K562 (cell line): ENCODE measurements around the gene TMEM252. TPM values are rescaled to one million over a fixed set of nuclear protein-coding genes. Genes with fewer than 3 reads are reported as not detected.

Source experiments
- ATAC-seq: fragments of 200-7000 bp; cut with Tn5 transposase; 3 replicates; pipeline ENCODE4 v1.9.1; 2020; ENCODE audit warnings: moderate library complexity
- BruUV-seq: library from RNA; stranded (reverse); fragments of 400-500 nt; replicated peaks from 2 replicates; lab custom pipeline; 2021; lab: Mats Ljungman, UMichigan
- CTCF ChIA-PET: fragments of 300-600 bp; formaldehyde crosslinking; extraction: SDS; loops from one replicate; lab custom pipeline; 2021; ENCODE audit warnings: low intra/inter-chr PET ratio; lab: Yijun Ruan, JAX
- POLR2A ChIA-PET: fragments of 300-600, 350-650 bp; sonication (Branson Sonifier 250); formaldehyde crosslinking; extraction: SDS; loops from one replicate; lab custom pipeline; 2021; ENCODE audit warnings: antibody characterized with exemption, inconsistent platforms; lab: Yijun Ruan, JAX
- DNase-seq, 4 experiments: peaks; one replicate each; pipeline versions ENCODE4 v3.0.0 to v3.0.0-alpha.2; 2011 to 2018; ENCODE audit warnings: low spot score in 3 of 4, mixed read lengths in 3 of 4; ENCODE audit errors: extremely low read depth in 1 of 4
- FAIRE-seq: peaks from 2 replicates; lab custom pipeline; 2011; peaks lifted over from hg19 to GRCh38; lab: Jason Lieb, UNC
- H2AFZ ChIP-seq: 2 replicates; pipeline ENCODE4 v1.6.0; 2011; ENCODE audit warnings: low read depth, low read length, control low read depth, inconsistent platforms
- H3K27ac ChIP-seq: fragments of 200-600 bp; 3 replicates; pipeline ENCODE4 v1.8.0; 2011; ENCODE audit warnings: low read depth, mild to moderate bottlenecking, control low read depth, inconsistent platforms, low read length, moderate library complexity, mixed read lengths; ENCODE audit errors: extremely low read depth
- H3K27me3 ChIP-seq, 2 experiments: fragments of 300-600 bp in 1 of 2; 2 replicates in 1 of 2; 3 replicates in 1 of 2; pipeline versions ENCODE4 v1.6.0 to v1.8.0; 2011; ENCODE audit warnings: inconsistent platforms in 2 of 2, low read length in 2 of 2, mild to moderate bottlenecking in 1 of 2, mixed read lengths in 1 of 2, moderate library complexity in 1 of 2; ENCODE audit not compliant: control insufficient read depth in 2 of 2, insufficient read depth in 2 of 2
- H3K36me3 ChIP-seq: fragments of 300-600 bp; 3 replicates; pipeline ENCODE4 v1.8.0; 2011; ENCODE audit warnings: mild to moderate bottlenecking, low read length, inconsistent platforms; ENCODE audit not compliant: control insufficient read depth, insufficient read depth
- H3K4me1 ChIP-seq, 2 experiments: fragments of 200-600 bp in 1 of 2; replicated peaks in 1 of 2; 2 replicates in 1 of 2; 3 replicates in 1 of 2; pipeline versions ENCODE4 v1.5.1 to v1.8.0; 2011; ENCODE audit warnings: inconsistent platforms in 2 of 2, low read length in 2 of 2, mild to moderate bottlenecking in 1 of 2, mixed read lengths in 1 of 2, moderate library complexity in 1 of 2; ENCODE audit not compliant: control insufficient read depth in 2 of 2, insufficient read depth in 2 of 2
- H3K4me2 ChIP-seq: 2 replicates; pipeline ENCODE4 v1.6.1; 2011; ENCODE audit warnings: low read length, control low read depth, inconsistent platforms, mixed read lengths; ENCODE audit not compliant: insufficient read depth
- H3K4me3 ChIP-seq: fragments of 200-600 bp; sonication (generic), shearing (Covaris generic); 2 replicates; pipeline ENCODE4 v1.5.1; 2016; ENCODE audit warnings: control low read depth, inconsistent platforms
- H3K79me2 ChIP-seq: fragments of 200-600 bp; 3 replicates; pipeline ENCODE4 v1.8.0; 2011; ENCODE audit warnings: low read length, inconsistent platforms; ENCODE audit not compliant: control insufficient read depth, insufficient read depth
- H3K9ac ChIP-seq, 2 experiments: 2 replicates each; pipeline versions ENCODE4 v1.6.0 to v1.6.1; 2011; ENCODE audit warnings: low read depth in 2 of 2, low read length in 2 of 2, control low read depth in 1 of 2, inconsistent platforms in 1 of 2, mild to moderate bottlenecking in 1 of 2, mixed read lengths in 1 of 2; ENCODE audit not compliant: insufficient read depth in 1 of 2
- H3K9me1 ChIP-seq: one replicate; pipeline ENCODE4 v1.6.0; 2011; ENCODE audit warnings: inconsistent platforms, mild to moderate bottlenecking, low read length, moderate library complexity; ENCODE audit not compliant: control insufficient read depth, insufficient read depth
- H3K9me3 ChIP-seq: replicated peaks from 2 replicates; pipeline ENCODE4 v1.5.1; 2011; ENCODE audit warnings: low read depth, low read length, inconsistent platforms; ENCODE audit not compliant: control insufficient read depth, insufficient read depth
- H4K20me1 ChIP-seq: replicated peaks from 2 replicates; pipeline ENCODE4 v1.6.1; 2011; ENCODE audit warnings: low read length, inconsistent platforms, mixed read lengths; ENCODE audit not compliant: control insufficient read depth, insufficient read depth
- ARID2 ChIP-seq: fragments of 450-650 bp; IDR thresholded peaks from 2 replicates; pipeline ENCODE4 v1.6.1; 2017; ENCODE audit warnings: antibody characterized with exemption, mild to moderate bottlenecking
- ATF4 ChIP-seq: fragments of 450-650 bp; formaldehyde crosslinking; IDR thresholded peaks from 2 replicates; pipeline ENCODE4 v1.4.0; 2022; ENCODE audit warnings: mild to moderate bottlenecking, moderate library complexity
- BCLAF1 ChIP-seq, 2 experiments: fragments of 450-650 bp in 1 of 2; IDR thresholded peaks; 2 replicates each; pipeline ENCODE4 v1.6.1; 2011 to 2017; ENCODE audit warnings: low read depth in 2 of 2, antibody characterized with exemption in 1 of 2, borderline replicate concordance in 1 of 2, low read length in 1 of 2, mild to moderate bottlenecking in 1 of 2, mixed read lengths in 1 of 2; ENCODE audit not compliant: control insufficient read depth in 1 of 2
- CSDE1 ChIP-seq, 2 experiments: fragments of 450-650 bp; IDR thresholded peaks; 2 replicates each; pipeline ENCODE4 v1.6.1; 2016; ENCODE audit warnings: mild to moderate bottlenecking in 1 of 2
- CTBP1 ChIP-seq: fragments of 450-650 bp; IDR thresholded peaks from 2 replicates; pipeline ENCODE4 v1.6.1; 2016; ENCODE audit warnings: borderline replicate concordance
- ETV1 ChIP-seq: fragments of 450-650 bp; conservative IDR thresholded peaks from 2 replicates; pipeline ENCODE4 v1.6.1; 2016; ENCODE audit warnings: missing genetic modification characterization, control low read depth, low read depth, missing compliant biosample characterization
- ETV6 ChIP-seq, 3 experiments: fragments of 150-350 bp in 1 of 3; sonication (generic) in 1 of 3; formaldehyde crosslinking in 1 of 3; IDR thresholded peaks; 2 replicates each; pipeline versions ENCODE4 v1.6.1 to v1.8.0; 2014 to 2022; ENCODE audit warnings: borderline replicate concordance in 2 of 3, low read depth in 2 of 3, antibody characterized with exemption in 1 of 3, low read length in 1 of 3, mild to moderate bottlenecking in 1 of 3, missing genetic modification reagents in 1 of 3
- JUND ChIP-seq, 2 experiments: IDR thresholded peaks; 2 replicates in 1 of 2; 3 replicates in 1 of 2; pipeline ENCODE4 v1.6.1; 2011; ENCODE audit warnings: borderline replicate concordance in 2 of 2, low read depth in 2 of 2, low read length in 2 of 2, improper control_type of control experiment in 1 of 2, missing biosample characterization in 1 of 2, missing genetic modification characterization in 1 of 2, missing genetic modification reagents in 1 of 2
- PYGO2 ChIP-seq: fragments of 450-650 bp; IDR thresholded peaks from 2 replicates; pipeline ENCODE4 v1.6.1; 2016; ENCODE audit warnings: mild to moderate bottlenecking, missing genetic modification characterization, moderate library complexity, missing compliant biosample characterization
- RBM17 ChIP-seq: fragments of 200-400 bp; formaldehyde crosslinking; IDR thresholded peaks from 2 replicates; pipeline ENCODE4 v1.6.1; 2017; ENCODE audit warnings: low read depth, mild to moderate bottlenecking, low read length, borderline replicate concordance
- SUPT5H ChIP-seq: fragments of 450-650 bp; IDR thresholded peaks from 2 replicates; pipeline ENCODE4 v1.6.1; 2016
- TEAD2 ChIP-seq: fragments of 450-650 bp; IDR thresholded peaks from 2 replicates; pipeline ENCODE4 v1.6.1; 2016; ENCODE audit warnings: missing genetic modification characterization, control low read depth, missing compliant biosample characterization
- ZKSCAN3 ChIP-seq: fragments of 250-450 bp; sonication (Bioruptor Pico); IDR thresholded peaks from 2 replicates; pipeline ENCODE4 v1.4.0; 2020
- ZNF512 ChIP-seq: IDR thresholded peaks from 2 replicates; pipeline ENCODE4 v1.6.1; 2016; ENCODE audit warnings: missing genetic modification characterization, missing compliant biosample characterization
- WGBS: fragments of 100-300 bp; shearing (Covaris generic); methylation state at CpG from one replicate; pipeline ENCODE4 v1.1.6; 2016; ENCODE audit warnings: low coverage, mixed read lengths; ENCODE audit not compliant: insufficient coverage; ENCODE audit errors: missing lambda C conversion rate; 5-methylcytosine and 5-hydroxymethylcytosine counted together
- in situ Hi-C: fragments of 300-500 bp; cut with MboI; formaldehyde crosslinking; loops from 4 replicates; pipeline ENCODE4 v1.15.0; 2018; ENCODE audit warnings: inconsistent platforms, mixed read lengths
- intact Hi-C: fragments of 100-400 bp; cut with micrococcal nuclease; formaldehyde crosslinking; loops from 2 replicates; pipeline ENCODE4 v1.14.2; 2022
- polyA plus RNA-seq, 8 experiments: library from polyadenylated mRNA; depleted of rRNA in 4 of 8; stranded (reverse) in 5 of 8; unstranded in 3 of 8; fragments of >200 nt; fragmentation: Nextera tagmentation in 2 of 8; fragmentation: Illumina TruSeq in 1 of 8; extraction: Ambion mirVana in 2 of 8; extraction: Trizol in 1 of 8; gene quantifications; 2 replicates each; pipeline versions ENCODE4 v1.2.1 to v1.2.3, GENCODE V29; 2011 to 2014; ENCODE audit warnings: inconsistent platforms in 1 of 8, missing spikeins in 1 of 8
- total RNA-seq, 7 experiments: library from RNA; depleted of rRNA in 6 of 7; stranded (reverse); fragments of >200 nt in 6 of 7; fragmentation: Illumina TruSeq in 2 of 7; extraction: Trizol in 2 of 7; gene quantifications; 2 replicates each; pipeline versions ENCODE4 v1.2.1 to v1.2.3, GENCODE V29; 2011 to 2021; ENCODE audit warnings: low replicate concordance in 1 of 7

TMEM252 gene
- total and polyA plus RNA-seq, 9 of the 15 experiments (the other 6 are each of a cell fraction or from before 2014, with no cell fraction given), result not detected

- Histone ChIP-seq H3K27me3 (peaks cover 0 to 10% of the 10 kb centered on the region in 2 experiments; a peak in 3 of 5 replicates), H3K36me3 (no peaks in the 10 kb centered on the region), H4K20me1 (no peaks in the 10 kb centered on the region), H3K4me3 (no peak overlapping the region), H2AFZ (no peak overlapping the region)
- WGBS, result 0% methylated on average over 3 of the region's 3 CpGs
- no peak for ATAC-seq
- no TSS peak for BruUV-seq
- TF ChIP-seq ETV1 (tag), result no peak
- no peak for TF ChIP-seq BCLAF1 (IDR thresholded peaks at IDR 0.05; ENCODE audit: borderline replicate concordance in 1 of 2, control insufficient read depth in 1 of 2, low read depth in 2 of 2, low read length in 1 of 2)
- TF ChIP-seq PYGO2 (tag), result no peak
- no peak for TF ChIP-seq TEAD2 (tag)
- no peak for TF ChIP-seq ZNF512
- TF ChIP-seq RBM17, result no peak
- TF ChIP-seq ZKSCAN3 (CRISPR knock-in tag), result no peak
- no peak for TF ChIP-seq ETV6 (IDR thresholded peaks at IDR 0.05; ENCODE audit: borderline replicate concordance in 1 of 2, low read depth in 2 of 2, low read length in 1 of 2)
- no peak for TF ChIP-seq ETV6 (CRISPR knock-in tag; IDR thresholded peaks at IDR 0.05; ENCODE audit: borderline replicate concordance)
- no peak for TF ChIP-seq ATF4 (CRISPR knock-in tag)
- TF ChIP-seq JUND (IDR thresholded peaks at IDR 0.05; ENCODE audit: borderline replicate concordance, low read depth, low read length), result no peak
- no peak for TF ChIP-seq JUND (tag; IDR thresholded peaks at IDR 0.05; ENCODE audit: borderline replicate concordance, low read depth, low read length)
- TF ChIP-seq SUPT5H, result no peak
- no peak for TF ChIP-seq ARID2
- TF ChIP-seq CSDE1 (IDR thresholded peaks at IDR 0.05), result no peak
- no peak for TF ChIP-seq CTBP1
- TF ChIP-seq, all 486 proteins: peak for 0
- FAIRE-seq, result no peak
- no peaks in the 10 kb centered on the region for H3K4me1 ChIP-seq
- H3K27ac ChIP-seq, result no peak overlapping the region
- no peak overlapping the region for H3K4me2 ChIP-seq
- H3K9me1 ChIP-seq, result no peaks in the 10 kb centered on the region
- in situ Hi-C loops (no loop called here), intact Hi-C loops (no loop called here)
- CTCF ChIA-PET, result no interaction called here
- H3K9me3 ChIP-seq, result no peaks in the 10 kb centered on the region
- H3K79me2 ChIP-seq, result no peaks in the 10 kb centered on the region
- H3K9ac ChIP-seq, result no peak overlapping the region
- no peak for DNase-seq
- POLR2A ChIA-PET, result interaction anchor here (0.9 kb wide), 1 partner anchor 59 kb away, joined by 3 read pairs; no protein-coding TSS in a partner anchor
These were observed 7.0 kb downstream of the TMEM252 start for GRCh38 chr9:68533678-68534077.
